NCI-H2107 treated with DMSO at 0.1 percent for 48 hours (cell line): ENCODE data around the gene NCKAP5.

Source experiments
- DNase-seq: peaks from one replicate; lab custom pipeline; 2025; ENCODE audit not compliant: unreplicated experiment; lab: John Stamatoyannopoulos, UW

NCKAP5 gene

GRCh38 chr2:133044556-133044955, 523.7 kb downstream of the NCKAP5 start:
- no peak for DNase-seq

- DNase-seq: no peak
Observed at GRCh38 chr2:133040170-133040569, 528.1 kb downstream of the NCKAP5 start.

- DNase-seq: no peak
Observed at GRCh38 chr2:133039531-133039930, 528.7 kb downstream of the NCKAP5 start.

GRCh38 chr2:133026536-133027177, 541.6 kb downstream of the NCKAP5 start:
- DNase-seq: no peak

GRCh38 chr2:133025004-133025403, 543.3 kb downstream of the NCKAP5 start:
- DNase-seq: no peak

GRCh38 chr2:133012847-133013734, 555.2 kb downstream of the NCKAP5 start:
- no peak for DNase-seq

GRCh38 chr2:133004623-133005022, 563.6 kb downstream of the NCKAP5 start:
- no peak for DNase-seq

- no peak for DNase-seq
Observed at GRCh38 chr2:132999421-132999820, 568.8 kb downstream of the NCKAP5 start.

GRCh38 chr2:132998221-132998620, 570.0 kb downstream of the NCKAP5 start:
- no peak for DNase-seq

GRCh38 chr2:132991471-132992045, 576.7 kb downstream of the NCKAP5 start:
- no peak for DNase-seq

GRCh38 chr2:132984731-132985130, 583.5 kb downstream of the NCKAP5 start:
- no peak for DNase-seq

GRCh38 chr2:132980304-132980703, 588.0 kb downstream of the NCKAP5 start:
- DNase-seq: no peak

- no peak for DNase-seq
Observed at GRCh38 chr2:132979339-132980093, 588.7 kb downstream of the NCKAP5 start.

GRCh38 chr2:132978840-132979239, 589.4 kb downstream of the NCKAP5 start:
- no peak for DNase-seq

- DNase-seq: no peak
Observed at GRCh38 chr2:132977812-132978529, 590.3 kb downstream of the NCKAP5 start.

GRCh38 chr2:132975193-132976105, 592.8 kb downstream of the NCKAP5 start:
- no peak for DNase-seq

GRCh38 chr2:132974467-132975095, 593.7 kb downstream of the NCKAP5 start:
- no peak for DNase-seq

- no peak for DNase-seq
Observed at GRCh38 chr2:132971310-132972061, 596.8 kb downstream of the NCKAP5 start.
